HEK293 (cell line): ENCODE results near the gene ZNF548.

ENCODE experiments used
- CTCF ChIA-PET: fragments of 350-600 bp; formaldehyde crosslinking; extraction: SDS; loops from one replicate; lab custom pipeline; 2021; ENCODE audit warnings: antibody characterized with exemption; lab: Yijun Ruan, JAX
- POLR2A ChIA-PET: fragments of 300-600 bp; formaldehyde crosslinking; extraction: SDS; loops from one replicate; lab custom pipeline; 2020; ENCODE audit warnings: antibody characterized with exemption, inconsistent platforms; lab: Yijun Ruan, JAX
- H3K27ac ChIP-seq: fragments of 200-500 bp; sonication (Bioruptor generic); 2 replicates; pipeline ENCODE4 v1.5.1; 2014; ENCODE audit warnings: low read depth, low read length, control low read depth, inconsistent platforms; ENCODE audit errors: extremely low read depth
- H3K36me3 ChIP-seq, 2 experiments: fragments of 200-500 bp in 1 of 2; sonication (Bioruptor generic) in 1 of 2; 1 replicate in 1 of 2; 2 replicates in 1 of 2; pipeline ENCODE4 v1.5.1; 2014 to 2017; ENCODE audit warnings: inconsistent platforms in 2 of 2, low read length in 2 of 2; ENCODE audit not compliant: control insufficient read depth in 2 of 2, insufficient read depth in 1 of 2
- H3K4me1 ChIP-seq: fragments of 200-500 bp; sonication (Bioruptor generic); 2 replicates; pipeline ENCODE4 v1.5.1; 2014; ENCODE audit warnings: mild to moderate bottlenecking, low read length, inconsistent platforms; ENCODE audit not compliant: control insufficient read depth, insufficient read depth
- H3K4me3 ChIP-seq: 2 replicates; pipeline ENCODE4 v1.5.1; 2011; ENCODE audit warnings: low read depth, mild to moderate bottlenecking, control low read depth, low read length, moderate library complexity
- H3K9me3 ChIP-seq: fragments of 200-500 bp; sonication (Bioruptor generic); 2 replicates; pipeline ENCODE4 v1.5.1; 2014; ENCODE audit warnings: low read depth, low read length, inconsistent platforms; ENCODE audit not compliant: control insufficient read depth, insufficient read depth
- SETDB1 ChIP-seq: IDR thresholded peaks from one replicate; pipeline ENCODE4 v1.6.1; 2017; ENCODE audit warnings: mild to moderate bottlenecking, low read length, moderate library complexity, mixed read lengths; ENCODE audit not compliant: insufficient read length
- ZBTB21 ChIP-seq: fragments of 450-650 bp; formaldehyde crosslinking; IDR thresholded peaks from 2 replicates; pipeline ENCODE4 v1.5.1; 2017; ENCODE audit warnings: missing biosample characterization, missing genetic modification characterization
- ZNF175 ChIP-seq: fragments of 450-650 bp; formaldehyde crosslinking; IDR thresholded peaks from 2 replicates; pipeline ENCODE4 v1.5.1; 2016; ENCODE audit warnings: missing biosample characterization, missing genetic modification characterization
- ZNF292 ChIP-seq: fragments of 450-650 bp; formaldehyde crosslinking; IDR thresholded peaks from 2 replicates; pipeline ENCODE4 v1.5.1; 2016; ENCODE audit warnings: low read depth, missing biosample characterization, missing genetic modification characterization, borderline replicate concordance
- ZNF335 ChIP-seq: fragments of 450-650 bp; formaldehyde crosslinking; conservative IDR thresholded peaks from 2 replicates; pipeline ENCODE4 v1.5.1; 2016; ENCODE audit warnings: missing biosample characterization, missing genetic modification characterization
- ZNF501 ChIP-seq: fragments of 450-650 bp; formaldehyde crosslinking; IDR thresholded peaks from 2 replicates; pipeline ENCODE4 v1.5.1; 2016; ENCODE audit warnings: missing biosample characterization, missing genetic modification characterization
- ZNF544 ChIP-seq: fragments of 450-650 bp; formaldehyde crosslinking; IDR thresholded peaks from 2 replicates; pipeline ENCODE4 v1.5.0; 2017; ENCODE audit warnings: missing biosample characterization, missing genetic modification characterization
- ZNF548 ChIP-seq: fragments of 450-650 bp; formaldehyde crosslinking; IDR thresholded peaks from 2 replicates; pipeline ENCODE4 v1.5.1; 2016; ENCODE audit warnings: missing biosample characterization, missing genetic modification characterization
- ZNF707 ChIP-seq: fragments of 450-650 bp; formaldehyde crosslinking; IDR thresholded peaks from 2 replicates; pipeline ENCODE4 v1.5.1; 2016; ENCODE audit warnings: missing biosample characterization, missing genetic modification characterization
- TF ChIP-seq, protein P1 (sequence below): fragments of 450-650 bp; formaldehyde crosslinking; IDR thresholded peaks from 2 replicates; pipeline ENCODE4 v1.5.1; 2016; ENCODE audit warnings: missing biosample characterization, missing genetic modification characterization
- TF ChIP-seq, protein P2 (sequence below): fragments of 450-650 bp; formaldehyde crosslinking; IDR thresholded peaks from 2 replicates; pipeline ENCODE4 v1.5.1; 2016; ENCODE audit warnings: missing biosample characterization, missing genetic modification characterization
- TF ChIP-seq, protein P3 (sequence below): fragments of 450-650 bp; formaldehyde crosslinking; conservative IDR thresholded peaks from 2 replicates; pipeline ENCODE4 v1.5.1; 2016; ENCODE audit warnings: low read depth, missing biosample characterization, missing genetic modification characterization

ZNF548 gene

DNA sequence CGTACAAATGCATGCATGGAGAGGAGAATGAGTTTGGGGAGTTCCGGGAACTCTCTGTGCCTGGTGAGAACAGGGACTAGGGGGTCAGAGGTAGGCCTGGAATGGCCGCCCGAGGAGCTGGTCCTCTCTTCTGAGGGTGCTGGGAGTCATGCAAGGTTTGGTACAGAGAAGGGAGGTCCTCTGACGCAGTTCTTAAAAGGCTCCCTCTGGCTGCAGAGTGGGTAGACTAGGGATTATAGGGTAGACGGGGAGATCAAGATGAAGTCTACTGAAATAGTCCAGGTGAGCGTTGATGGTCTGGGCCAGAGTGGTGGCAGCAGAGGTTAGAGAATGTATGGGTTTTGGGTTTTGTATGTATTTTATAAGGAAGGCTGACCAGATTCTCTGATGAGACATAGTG is 37.8 kb upstream of the ZNF548 start:
- peaks cover 6% of the 10 kb centered on the region; the same call in 1 of the 2 replicates for H3K4me1 ChIP-seq
- H3K9me3 ChIP-seq, result no peaks in the 10 kb centered on the region
- H3K27ac ChIP-seq, result peak overlapping the region; percentile 34; the same call in 1 of the 2 replicates
- H3K4me3 ChIP-seq, result peak overlapping the region; percentile 81
- ChIA-PET CTCF (no interaction called here), POLR2A (no interaction called here)
- 0 out of 2 replicates have a peak, but pooled peaks have one; percentile 1 for TF ChIP-seq ZNF501 (tag by site-specific recombination)
- TF ChIP-seq ZNF335 (tag by site-specific recombination), result peak; percentile 51; the same call in 1 of the 2 replicates
- no peak for TF ChIP-seq ZNF175 (tag by site-specific recombination)
- TF ChIP-seq, protein P1, sequence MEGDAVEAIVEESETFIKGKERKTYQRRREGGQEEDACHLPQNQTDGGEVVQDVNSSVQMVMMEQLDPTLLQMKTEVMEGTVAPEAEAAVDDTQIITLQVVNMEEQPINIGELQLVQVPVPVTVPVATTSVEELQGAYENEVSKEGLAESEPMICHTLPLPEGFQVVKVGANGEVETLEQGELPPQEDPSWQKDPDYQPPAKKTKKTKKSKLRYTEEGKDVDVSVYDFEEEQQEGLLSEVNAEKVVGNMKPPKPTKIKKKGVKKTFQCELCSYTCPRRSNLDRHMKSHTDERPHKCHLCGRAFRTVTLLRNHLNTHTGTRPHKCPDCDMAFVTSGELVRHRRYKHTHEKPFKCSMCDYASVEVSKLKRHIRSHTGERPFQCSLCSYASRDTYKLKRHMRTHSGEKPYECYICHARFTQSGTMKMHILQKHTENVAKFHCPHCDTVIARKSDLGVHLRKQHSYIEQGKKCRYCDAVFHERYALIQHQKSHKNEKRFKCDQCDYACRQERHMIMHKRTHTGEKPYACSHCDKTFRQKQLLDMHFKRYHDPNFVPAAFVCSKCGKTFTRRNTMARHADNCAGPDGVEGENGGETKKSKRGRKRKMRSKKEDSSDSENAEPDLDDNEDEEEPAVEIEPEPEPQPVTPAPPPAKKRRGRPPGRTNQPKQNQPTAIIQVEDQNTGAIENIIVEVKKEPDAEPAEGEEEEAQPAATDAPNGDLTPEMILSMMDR, result 0 out of 2 replicates have a peak, but pooled peaks have one; percentile 11
- H3K36me3 ChIP-seq, result peaks cover 38 to 41% of the 10 kb centered on the region in 2 experiments

DNA sequence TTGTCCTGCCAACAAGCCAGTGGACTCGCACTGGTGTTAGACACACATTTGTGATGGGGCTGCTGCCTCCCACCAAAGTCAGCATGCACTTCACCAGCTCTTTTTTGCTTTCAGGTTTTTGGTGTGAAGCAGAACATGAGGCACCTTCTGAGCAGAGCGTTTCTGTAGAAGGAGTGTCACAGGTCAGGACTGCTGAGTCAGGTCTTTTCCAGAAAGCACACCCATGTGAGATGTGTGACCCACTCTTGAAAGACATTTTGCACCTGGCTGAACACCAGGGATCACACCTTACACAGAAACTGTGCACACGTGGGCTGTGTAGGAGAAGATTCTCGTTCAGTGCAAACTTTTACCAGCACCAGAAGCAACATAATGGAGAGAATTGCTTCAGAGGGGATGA is 33.7 kb upstream of the ZNF548 start:
- CTCF ChIA-PET, result no interaction called here
- Histone ChIP-seq H3K27ac (no peak overlapping the region), H3K36me3 (peaks cover 43 to 66% of the 10 kb centered on the region in 2 experiments), H3K4me3 (no peak overlapping the region), H3K4me1 (peaks cover 3% of the 10 kb centered on the region; the same call in 1 of the 2 replicates), H3K9me3 (no peaks in the 10 kb centered on the region)
- TF ChIP-seq ZNF292 (tag by site-specific recombination) (no peak), ZNF544 (tag by site-specific recombination) (no peak), ZNF548 (tag by site-specific recombination) (no peak), ZBTB21 (tag by site-specific recombination) (no peak), ZNF707 (tag by site-specific recombination) (no peak)
- TF ChIP-seq, protein P2, sequence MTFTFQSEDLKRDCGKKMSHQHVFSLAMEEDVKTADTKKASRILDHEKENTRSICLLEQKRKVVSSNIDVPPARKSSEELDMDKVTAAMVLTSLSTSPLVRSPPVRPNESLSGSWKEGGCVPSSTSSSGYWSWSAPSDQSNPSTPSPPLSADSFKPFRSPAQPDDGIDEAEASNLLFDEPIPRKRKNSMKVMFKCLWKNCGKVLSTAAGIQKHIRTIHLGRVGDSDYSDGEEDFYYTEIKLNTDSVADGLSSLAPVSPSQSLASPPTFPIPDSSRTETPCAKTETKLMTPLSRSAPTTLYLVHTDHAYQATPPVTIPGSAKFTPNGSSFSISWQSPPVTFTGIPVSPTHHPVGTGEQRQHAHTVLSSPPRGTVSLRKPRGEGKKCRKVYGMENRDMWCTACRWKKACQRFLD (tag by site-specific recombination), result no peak
- POLR2A ChIA-PET, result no interaction called here

DNA sequence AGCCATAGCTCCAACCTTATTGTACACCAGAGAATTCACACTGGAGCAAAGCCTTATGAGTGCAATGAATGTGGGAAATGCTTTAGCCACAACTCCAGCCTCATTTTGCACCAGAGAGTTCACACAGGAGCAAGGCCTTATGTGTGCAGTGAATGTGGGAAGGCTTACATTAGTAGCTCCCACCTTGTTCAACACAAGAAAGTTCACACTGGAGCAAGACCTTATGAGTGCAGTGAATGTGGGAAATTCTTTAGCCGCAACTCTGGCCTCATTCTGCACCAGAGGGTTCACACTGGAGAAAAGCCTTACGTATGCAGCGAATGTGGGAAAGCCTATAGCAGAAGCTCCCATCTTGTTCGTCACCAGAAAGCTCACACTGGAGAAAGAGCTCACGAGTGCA is 32.2 kb upstream of the ZNF548 start:
- POLR2A ChIA-PET, result no interaction called here
- Histone ChIP-seq H3K4me1 (peaks cover 3% of the 10 kb centered on the region; the same call in 1 of the 2 replicates), H3K9me3 (no peaks in the 10 kb centered on the region), H3K36me3 (peaks cover 43 to 66% of the 10 kb centered on the region in 2 experiments), H3K27ac (no peak overlapping the region), H3K4me3 (no peak overlapping the region)
- TF ChIP-seq SETDB1, result peak; percentile 15
- TF ChIP-seq ZNF548 (tag by site-specific recombination), result no peak
- TF ChIP-seq, protein P3, sequence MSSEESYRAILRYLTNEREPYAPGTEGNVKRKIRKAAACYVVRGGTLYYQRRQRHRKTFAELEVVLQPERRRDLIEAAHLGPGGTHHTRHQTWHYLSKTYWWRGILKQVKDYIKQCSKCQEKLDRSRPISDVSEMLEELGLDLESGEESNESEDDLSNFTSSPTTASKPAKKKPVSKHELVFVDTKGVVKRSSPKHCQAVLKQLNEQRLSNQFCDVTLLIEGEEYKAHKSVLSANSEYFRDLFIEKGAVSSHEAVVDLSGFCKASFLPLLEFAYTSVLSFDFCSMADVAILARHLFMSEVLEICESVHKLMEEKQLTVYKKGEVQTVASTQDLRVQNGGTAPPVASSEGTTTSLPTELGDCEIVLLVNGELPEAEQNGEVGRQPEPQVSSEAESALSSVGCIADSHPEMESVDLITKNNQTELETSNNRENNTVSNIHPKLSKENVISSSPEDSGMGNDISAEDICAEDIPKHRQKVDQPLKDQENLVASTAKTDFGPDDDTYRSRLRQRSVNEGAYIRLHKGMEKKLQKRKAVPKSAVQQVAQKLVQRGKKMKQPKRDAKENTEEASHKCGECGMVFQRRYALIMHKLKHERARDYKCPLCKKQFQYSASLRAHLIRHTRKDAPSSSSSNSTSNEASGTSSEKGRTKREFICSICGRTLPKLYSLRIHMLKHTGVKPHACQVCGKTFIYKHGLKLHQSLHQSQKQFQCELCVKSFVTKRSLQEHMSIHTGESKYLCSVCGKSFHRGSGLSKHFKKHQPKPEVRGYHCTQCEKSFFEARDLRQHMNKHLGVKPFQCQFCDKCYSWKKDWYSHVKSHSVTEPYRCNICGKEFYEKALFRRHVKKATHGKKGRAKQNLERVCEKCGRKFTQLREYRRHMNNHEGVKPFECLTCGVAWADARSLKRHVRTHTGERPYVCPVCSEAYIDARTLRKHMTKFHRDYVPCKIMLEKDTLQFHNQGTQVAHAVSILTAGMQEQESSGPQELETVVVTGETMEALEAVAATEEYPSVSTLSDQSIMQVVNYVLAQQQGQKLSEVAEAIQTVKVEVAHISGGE (tag by site-specific recombination), result no peak
- CTCF ChIA-PET, result no interaction called here
